Activated CD8-positive, alpha-beta memory T cell treated with anti-CD3 and anti-CD28 coated beads, Interleukin-2, amount 50 U/mL, for 4 hours (primary cell): Measurements from ENCODE around the gene DNAJC5.
"Not testable (repeated sequence)": the region's sequence is repeated elsewhere in the genome, so short reads cannot be mapped to it uniquely, and the experiment has no call there.

Source experiments
- DNase-seq: peaks from one replicate; pipeline ENCODE4 v3.0.0-alpha.2; 2020

DNAJC5 gene

GRCh38 chr20:63957004-63957689 is 62.2 kb downstream of the DNAJC5 start:
- peak; percentile 74 for DNase-seq

DNA sequence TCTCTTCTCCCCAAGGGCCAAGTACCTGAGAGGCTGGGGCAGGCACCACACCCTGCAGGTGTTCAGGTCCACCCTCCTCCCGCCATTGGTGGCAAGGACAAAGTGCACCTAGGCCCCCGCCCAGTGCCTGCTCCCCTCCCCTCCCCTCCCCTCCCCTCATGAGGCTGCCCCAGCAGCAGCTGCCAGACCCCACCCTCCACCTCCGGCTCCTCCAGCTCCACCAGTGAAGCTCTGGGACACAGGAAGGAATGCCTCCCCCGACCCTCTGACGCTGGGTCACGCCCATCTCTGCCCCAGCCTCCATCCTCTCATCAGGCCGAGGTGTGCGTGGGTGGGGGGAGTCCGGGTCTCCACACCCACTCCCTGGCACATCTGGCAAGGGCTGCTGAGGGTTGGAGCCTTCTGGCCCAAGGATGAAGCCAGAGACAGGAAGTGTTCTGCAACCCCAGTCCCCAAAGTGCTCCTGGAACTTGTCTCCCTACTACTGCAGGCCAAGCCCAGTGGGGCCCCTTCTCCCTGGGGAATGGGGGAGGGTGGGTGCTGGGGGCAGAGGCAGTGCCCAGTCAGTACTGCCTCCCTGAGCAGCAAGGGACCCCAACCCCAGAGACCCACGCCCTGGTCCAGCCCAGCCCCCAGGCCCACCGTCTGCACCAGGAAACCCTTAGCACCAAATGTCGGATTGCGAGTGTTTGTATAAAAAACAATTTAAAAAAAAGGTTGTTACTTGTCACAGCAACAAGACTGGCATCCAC is 62.9 kb downstream of the DNAJC5 start:
- no peak for DNase-seq

DNA sequence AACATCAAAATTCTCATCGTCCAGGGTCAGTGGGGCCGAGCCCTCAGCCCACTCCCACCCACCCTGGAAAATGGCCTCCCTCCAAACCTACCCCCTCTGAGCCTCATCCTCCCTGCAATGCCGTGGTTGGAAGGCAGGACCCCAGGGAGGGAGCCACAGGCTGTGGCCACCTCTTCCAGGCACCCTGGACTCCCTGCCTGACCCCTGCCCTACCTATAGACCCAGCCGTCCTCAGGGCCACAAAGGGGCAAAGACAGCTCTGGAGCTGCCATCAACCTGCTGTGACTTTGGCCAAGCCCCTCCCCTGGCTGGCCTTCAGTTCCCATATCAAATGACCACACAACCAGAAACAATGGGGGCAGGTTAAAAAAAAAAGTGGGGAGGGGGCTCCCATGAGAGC is 63.5 kb downstream of the DNAJC5 start:
- DNase-seq = no peak

- DNase-seq = no peak
Observed at GRCh38 chr20:63958964-63959698, 64.2 kb downstream of the DNAJC5 start.

- no peak for DNase-seq
Observed at GRCh38 chr20:63959699-63960075, 64.8 kb downstream of the DNAJC5 start.

DNA sequence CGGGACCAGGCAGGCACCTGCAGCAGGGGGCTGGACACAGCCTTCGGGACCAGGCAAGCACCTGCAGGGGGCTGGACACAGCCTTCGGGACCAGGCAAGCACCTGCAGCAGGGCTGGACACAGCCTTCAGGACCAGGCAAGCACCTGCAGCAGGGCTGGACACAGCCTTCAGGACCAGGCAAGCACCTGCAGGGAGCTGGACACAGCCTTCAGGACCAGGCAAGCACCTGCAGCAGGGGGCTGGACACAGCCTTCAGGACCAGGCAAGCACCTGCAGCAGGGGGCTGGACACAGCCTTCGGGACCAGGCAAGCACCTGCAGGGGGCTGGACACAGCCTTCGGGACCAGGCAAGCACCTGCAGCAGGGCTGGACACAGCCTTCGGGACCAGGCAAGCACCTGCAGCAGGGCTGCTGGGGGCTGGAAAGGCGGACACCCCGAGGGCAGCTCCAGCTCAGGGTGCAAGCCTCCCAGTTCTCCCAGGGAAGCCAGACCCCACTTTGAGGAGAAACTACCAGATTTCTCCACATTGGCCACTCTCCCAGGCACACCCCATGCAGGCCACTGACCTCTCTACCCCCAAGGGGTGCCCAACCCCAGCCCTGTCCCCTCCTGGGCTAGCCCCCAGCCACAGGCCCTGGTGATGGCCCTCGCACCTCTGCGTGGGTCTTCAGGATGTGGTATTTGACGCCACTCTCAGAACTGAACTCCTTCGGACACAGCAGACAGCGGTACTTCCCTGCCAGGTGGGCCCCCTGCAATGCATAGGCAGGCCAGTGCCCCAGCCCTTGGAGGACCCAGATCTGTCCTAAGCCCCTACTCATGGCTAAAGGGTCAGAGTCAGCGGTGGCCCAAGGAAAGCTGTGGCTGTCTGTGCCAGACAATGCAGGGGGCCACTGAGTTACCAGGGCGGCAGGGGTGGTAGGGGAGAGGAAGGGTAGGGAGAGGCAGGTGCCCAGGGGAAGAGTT is 66.0 kb downstream of the DNAJC5 start:
- not testable (repeated sequence) for DNase-seq

DNA sequence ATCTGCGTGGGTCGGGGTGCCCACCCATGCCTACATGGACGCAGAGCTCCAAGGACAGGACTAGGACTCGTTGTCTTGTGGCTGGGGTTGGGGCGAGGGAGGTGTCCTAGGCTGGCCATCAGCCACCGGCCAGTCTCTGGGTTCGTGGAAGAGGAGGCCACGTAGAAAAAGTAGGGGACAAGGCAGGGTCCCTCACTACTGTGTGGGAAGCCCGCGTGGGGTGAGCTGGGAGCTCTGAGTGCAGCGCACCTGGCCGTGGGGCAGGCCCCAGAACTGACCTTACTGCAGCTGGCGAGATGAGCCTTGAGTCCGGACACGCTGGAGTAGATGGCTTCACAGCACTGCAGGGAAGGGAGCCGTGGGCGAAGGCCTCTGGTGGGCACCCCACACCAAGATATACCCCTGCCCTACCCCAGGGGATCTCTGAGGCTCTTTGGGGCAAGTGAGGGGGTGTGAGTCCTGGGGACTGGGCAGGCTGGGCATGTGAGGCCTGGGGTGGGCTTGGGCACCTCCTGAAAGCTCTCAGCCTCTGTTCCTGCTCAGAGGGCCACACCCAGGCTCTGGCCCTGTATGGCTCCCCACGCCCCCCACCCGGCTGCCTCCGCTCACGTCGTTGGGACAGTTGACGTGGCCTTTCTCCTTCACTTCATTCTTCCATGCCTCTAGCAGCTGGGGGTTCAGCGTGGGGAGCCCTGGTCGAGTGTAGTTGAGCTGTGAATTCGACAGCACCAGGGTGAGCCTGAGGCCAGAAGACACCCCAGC is 66.9 kb downstream of the DNAJC5 start:
- DNase-seq = no peak

GRCh38 chr20:63962426-63963347 is 67.8 kb downstream of the DNAJC5 start:
- DNase-seq = no peak

- DNase-seq = no peak
Observed at GRCh38 chr20:63963348-63963741, 68.4 kb downstream of the DNAJC5 start.

DNA sequence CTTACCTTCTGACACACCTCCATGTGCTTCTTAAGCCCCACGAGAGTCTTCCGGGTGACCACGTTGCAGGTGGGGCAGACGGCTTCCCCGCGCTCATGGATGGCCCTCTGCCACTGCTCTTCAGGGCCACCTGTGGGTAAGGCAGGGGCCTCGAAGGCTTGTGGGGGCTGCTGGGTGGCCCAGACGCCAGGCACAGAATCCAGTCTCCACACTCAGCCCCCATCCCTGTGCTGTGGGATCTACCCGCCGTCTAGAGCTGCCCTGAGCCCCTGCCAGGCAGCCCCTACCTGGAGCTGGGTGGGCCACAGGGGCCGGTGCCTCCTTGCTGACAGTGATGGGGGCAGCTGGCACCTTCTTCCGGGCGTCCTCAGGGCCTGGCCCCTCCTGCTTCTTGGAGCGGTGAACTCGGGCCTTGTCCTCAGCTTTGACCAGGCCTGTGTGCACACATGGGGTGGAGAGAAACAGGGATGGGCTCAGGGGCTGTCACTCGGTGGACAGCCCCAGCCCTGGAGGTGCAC is 68.9 kb downstream of the DNAJC5 start:
- no peak for DNase-seq

- no peak for DNase-seq
Observed at GRCh38 chr20:63964412-63964811, 69.5 kb downstream of the DNAJC5 start.

GRCh38 chr20:63966172-63966943 is 71.4 kb downstream of the DNAJC5 start:
- DNase-seq = no peak

- no peak for DNase-seq
Observed at GRCh38 chr20:63966944-63967322, 72.0 kb downstream of the DNAJC5 start.

GRCh38 chr20:63967330-63968135 is 72.6 kb downstream of the DNAJC5 start:
- no peak for DNase-seq

GRCh38 chr20:63968136-63968927 is 73.4 kb downstream of the DNAJC5 start:
- peak; percentile 14 for DNase-seq

DNA sequence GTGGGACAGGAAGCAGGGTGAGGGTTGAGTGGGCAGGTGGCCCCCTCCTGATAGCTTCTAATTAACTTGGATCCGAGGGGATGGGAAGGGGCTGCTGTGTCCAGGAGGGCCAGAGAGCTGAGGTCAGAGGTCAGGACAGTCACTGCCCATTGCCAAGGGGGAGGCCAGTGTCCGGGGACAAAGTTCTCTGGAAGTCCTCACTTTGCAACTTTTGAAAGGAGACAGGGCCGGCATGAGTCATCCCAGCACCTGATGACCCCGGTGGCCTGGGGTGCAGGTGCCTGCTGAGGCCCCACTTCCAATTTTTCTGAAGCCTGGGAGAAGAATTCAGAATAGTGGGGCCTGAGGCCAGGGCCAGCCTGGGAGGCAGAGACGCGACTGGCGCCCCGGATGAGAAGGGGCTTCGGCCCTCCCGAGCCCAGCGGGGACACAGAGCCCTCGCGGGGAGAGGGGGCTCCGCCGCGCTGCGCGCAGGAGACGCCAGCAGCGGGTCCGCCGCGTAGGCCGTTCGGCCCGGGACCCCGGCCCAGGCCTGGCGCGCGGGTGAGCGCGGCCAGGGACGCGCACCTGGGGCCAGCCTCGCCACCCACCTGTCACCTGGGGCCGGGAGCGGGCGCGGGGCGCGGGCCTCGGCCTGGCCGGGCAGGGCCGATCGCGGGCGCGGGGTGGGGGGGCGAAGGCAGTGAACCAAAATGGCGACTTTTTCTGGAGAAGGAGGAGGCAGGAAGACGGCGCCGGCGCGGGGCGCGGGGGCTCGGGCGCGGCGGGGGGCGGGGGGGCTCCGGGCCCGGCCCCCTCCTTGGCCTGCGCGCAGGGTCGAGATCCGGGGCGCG is 74.2 kb downstream of the DNAJC5 start:
- DNase-seq = peak; percentile 41
